ENCODE measurements around the gene SASH1.

DNA sequence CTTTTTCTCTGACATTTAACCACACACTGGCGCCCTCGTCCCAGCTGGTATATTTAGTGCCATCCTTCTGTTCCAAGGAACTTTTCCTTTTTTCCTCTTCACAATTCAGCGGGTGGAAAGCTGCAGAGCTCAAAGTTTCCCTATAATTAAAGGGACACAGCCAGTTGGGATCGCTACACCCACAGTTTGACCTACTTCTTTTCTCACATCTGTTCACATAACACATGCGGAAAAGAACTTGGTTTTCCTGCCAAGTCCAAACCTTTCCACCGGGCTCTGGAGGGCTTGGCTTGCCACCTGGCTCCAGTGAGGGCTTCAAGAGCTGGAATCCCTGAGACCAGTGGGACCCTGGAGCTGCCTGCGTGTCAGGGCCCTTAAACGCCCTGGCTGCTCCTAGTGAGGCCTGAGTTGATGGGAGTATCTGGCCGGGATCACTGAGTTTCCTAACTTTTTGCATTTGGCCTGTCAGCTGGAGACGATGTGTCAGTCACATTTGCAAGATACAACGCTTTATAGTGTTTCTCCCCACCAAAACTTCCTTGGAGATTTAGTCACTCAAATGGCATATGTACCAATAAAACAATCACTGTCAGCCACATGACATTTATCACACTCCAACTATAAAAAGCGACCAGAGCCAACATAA, 176.0 kb downstream of the SASH1 start:
- TF ChIP-seq, protein P1, sequence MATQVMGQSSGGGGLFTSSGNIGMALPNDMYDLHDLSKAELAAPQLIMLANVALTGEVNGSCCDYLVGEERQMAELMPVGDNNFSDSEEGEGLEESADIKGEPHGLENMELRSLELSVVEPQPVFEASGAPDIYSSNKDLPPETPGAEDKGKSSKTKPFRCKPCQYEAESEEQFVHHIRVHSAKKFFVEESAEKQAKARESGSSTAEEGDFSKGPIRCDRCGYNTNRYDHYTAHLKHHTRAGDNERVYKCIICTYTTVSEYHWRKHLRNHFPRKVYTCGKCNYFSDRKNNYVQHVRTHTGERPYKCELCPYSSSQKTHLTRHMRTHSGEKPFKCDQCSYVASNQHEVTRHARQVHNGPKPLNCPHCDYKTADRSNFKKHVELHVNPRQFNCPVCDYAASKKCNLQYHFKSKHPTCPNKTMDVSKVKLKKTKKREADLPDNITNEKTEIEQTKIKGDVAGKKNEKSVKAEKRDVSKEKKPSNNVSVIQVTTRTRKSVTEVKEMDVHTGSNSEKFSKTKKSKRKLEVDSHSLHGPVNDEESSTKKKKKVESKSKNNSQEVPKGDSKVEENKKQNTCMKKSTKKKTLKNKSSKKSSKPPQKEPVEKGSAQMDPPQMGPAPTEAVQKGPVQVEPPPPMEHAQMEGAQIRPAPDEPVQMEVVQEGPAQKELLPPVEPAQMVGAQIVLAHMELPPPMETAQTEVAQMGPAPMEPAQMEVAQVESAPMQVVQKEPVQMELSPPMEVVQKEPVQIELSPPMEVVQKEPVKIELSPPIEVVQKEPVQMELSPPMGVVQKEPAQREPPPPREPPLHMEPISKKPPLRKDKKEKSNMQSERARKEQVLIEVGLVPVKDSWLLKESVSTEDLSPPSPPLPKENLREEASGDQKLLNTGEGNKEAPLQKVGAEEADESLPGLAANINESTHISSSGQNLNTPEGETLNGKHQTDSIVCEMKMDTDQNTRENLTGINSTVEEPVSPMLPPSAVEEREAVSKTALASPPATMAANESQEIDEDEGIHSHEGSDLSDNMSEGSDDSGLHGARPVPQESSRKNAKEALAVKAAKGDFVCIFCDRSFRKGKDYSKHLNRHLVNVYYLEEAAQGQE (tag by site-specific recombination; IDR thresholded peaks at IDR 0.05) = no peak
- no peak for TF ChIP-seq ZNF341 (tag by site-specific recombination; IDR thresholded peaks at IDR 0.05; ENCODE audit: low read depth)
- TF ChIP-seq, protein P2, sequence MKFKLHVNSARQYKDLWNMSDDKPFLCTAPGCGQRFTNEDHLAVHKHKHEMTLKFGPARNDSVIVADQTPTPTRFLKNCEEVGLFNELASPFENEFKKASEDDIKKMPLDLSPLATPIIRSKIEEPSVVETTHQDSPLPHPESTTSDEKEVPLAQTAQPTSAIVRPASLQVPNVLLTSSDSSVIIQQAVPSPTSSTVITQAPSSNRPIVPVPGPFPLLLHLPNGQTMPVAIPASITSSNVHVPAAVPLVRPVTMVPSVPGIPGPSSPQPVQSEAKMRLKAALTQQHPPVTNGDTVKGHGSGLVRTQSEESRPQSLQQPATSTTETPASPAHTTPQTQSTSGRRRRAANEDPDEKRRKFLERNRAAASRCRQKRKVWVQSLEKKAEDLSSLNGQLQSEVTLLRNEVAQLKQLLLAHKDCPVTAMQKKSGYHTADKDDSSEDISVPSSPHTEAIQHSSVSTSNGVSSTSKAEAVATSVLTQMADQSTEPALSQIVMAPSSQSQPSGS (tag by site-specific recombination; IDR thresholded peaks at IDR 0.05; ENCODE audit: low read depth) = no peak
- TF ChIP-seq, protein P3, sequence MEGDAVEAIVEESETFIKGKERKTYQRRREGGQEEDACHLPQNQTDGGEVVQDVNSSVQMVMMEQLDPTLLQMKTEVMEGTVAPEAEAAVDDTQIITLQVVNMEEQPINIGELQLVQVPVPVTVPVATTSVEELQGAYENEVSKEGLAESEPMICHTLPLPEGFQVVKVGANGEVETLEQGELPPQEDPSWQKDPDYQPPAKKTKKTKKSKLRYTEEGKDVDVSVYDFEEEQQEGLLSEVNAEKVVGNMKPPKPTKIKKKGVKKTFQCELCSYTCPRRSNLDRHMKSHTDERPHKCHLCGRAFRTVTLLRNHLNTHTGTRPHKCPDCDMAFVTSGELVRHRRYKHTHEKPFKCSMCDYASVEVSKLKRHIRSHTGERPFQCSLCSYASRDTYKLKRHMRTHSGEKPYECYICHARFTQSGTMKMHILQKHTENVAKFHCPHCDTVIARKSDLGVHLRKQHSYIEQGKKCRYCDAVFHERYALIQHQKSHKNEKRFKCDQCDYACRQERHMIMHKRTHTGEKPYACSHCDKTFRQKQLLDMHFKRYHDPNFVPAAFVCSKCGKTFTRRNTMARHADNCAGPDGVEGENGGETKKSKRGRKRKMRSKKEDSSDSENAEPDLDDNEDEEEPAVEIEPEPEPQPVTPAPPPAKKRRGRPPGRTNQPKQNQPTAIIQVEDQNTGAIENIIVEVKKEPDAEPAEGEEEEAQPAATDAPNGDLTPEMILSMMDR (tag by site-specific recombination; IDR thresholded peaks at IDR 0.05) = no peak
- TF ChIP-seq TCF7L2 (IDR thresholded peaks at IDR 0.05; ENCODE audit: borderline replicate concordance, low read depth, low read length) = no peak
- no peak for TF ChIP-seq ZNF549 (tag by site-specific recombination; IDR thresholded peaks at IDR 0.05)
- no peak for TF ChIP-seq ZNF670 (tag by site-specific recombination; IDR thresholded peaks at IDR 0.05; ENCODE audit: low read depth)
- no peak for TF ChIP-seq ZFP37 (tag by site-specific recombination; IDR thresholded peaks at IDR 0.05)
- no peak for TF ChIP-seq ZNF660 (tag by site-specific recombination; IDR thresholded peaks at IDR 0.05)
- TF ChIP-seq YY1 (tag by site-specific recombination; IDR thresholded peaks at IDR 0.05) = no peak
- no peak for TF ChIP-seq ZNF16 (tag by site-specific recombination; IDR thresholded peaks at IDR 0.05; ENCODE audit: low read depth)

All from HEK293 (cell line).